CD1c-positive myeloid dendritic cell (primary cell): ENCODE data around the gene PPFIA1.

Experiments
- DNase-seq: peaks from one replicate; pipeline ENCODE4 v3.0.0-alpha.2; 2016; ENCODE audit errors: extremely low spot score

Gene PPFIA1

DNA sequence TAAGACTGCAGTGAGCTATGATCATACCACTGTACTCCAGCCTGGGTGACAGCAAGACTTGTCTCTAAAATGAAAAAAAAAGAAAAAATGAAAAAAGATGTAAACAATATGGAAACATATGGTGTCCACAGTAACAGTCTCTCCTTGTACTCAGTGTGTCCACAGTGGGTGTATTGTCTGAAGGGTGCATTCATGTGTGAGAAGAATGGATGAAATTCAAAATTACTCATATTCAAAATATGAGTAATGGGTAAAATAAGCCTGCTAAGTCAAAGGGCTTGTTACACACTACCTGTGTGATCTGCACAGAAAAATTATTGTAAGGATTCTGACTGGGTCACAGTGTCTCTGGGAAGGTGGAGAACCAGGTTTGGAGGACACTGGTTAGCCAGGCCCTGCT, 26.9 kb downstream of the PPFIA1 start:
- DNase-seq: no peak

DNA sequence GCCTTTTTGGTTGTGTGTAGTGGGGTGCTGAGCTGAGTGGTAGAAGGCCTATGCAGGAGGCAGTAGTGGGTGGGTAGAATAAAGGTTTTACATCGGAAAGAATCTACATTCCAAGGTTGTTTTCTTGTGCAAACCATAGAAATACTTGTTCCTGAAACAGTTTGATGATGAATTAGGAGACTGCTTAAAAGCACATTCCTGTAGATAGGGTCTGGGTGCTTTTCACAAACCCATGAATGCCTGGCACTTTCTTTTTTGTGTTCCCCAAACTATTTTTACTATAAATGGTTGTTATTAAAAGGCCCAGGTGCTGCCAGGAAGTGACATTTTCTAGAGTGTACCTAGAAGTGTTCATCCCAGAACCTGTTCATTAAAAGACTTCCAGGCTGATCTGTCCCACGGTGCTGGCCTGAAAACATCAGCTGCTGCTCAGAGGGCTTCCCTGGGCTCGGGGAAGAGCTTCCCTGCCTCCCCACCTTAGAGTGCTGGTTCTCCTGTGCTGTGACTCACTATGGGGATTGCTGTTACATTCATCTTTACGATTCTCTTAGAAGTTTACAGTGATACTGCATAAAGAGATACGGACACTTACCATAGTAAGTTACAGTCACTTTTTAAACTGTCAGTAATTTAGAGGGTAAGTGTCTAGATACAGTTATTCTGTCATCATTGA, 27.9 kb downstream of the PPFIA1 start:
- no peak for DNase-seq

DNA sequence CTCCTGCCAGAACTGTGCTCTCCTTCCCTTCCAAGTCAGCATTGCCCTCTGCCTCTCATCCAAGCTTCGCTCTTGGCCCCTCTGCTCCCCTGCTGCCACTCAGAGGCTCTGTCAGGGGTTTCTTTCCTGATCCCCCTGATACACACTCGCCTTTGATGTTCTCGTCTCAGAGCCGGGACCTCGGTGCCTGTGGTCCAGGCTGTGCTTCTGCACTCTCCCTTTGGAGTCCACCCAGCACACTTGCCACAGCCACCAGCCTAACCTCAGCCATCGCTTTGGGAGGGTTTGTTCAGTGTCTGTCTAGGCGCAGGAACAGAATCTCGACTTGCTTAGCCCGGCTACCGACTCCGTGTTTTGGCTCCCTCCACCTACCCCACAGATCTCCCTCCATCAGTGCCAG, 29.1 kb downstream of the PPFIA1 start:
- no peak for DNase-seq

DNA sequence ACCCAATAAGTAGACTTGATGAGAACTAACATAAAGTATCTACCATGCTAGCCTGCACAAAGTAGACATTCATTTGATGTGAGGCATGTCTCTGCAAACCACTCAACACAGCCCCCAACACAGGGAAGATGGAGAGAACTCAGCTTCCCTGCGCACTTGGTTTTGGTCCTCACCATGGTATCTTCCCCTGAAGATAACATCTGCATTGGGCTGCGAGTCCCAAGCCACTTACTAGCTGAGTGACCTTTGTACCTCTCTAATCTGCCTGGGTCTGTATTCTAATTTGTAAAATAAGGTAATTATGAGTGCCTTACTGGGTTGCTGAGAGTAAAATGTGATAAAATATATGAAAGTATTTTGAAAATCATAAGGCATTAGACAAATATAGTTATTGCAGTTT, 30.7 kb downstream of the PPFIA1 start:
- DNase-seq: no peak

DNA sequence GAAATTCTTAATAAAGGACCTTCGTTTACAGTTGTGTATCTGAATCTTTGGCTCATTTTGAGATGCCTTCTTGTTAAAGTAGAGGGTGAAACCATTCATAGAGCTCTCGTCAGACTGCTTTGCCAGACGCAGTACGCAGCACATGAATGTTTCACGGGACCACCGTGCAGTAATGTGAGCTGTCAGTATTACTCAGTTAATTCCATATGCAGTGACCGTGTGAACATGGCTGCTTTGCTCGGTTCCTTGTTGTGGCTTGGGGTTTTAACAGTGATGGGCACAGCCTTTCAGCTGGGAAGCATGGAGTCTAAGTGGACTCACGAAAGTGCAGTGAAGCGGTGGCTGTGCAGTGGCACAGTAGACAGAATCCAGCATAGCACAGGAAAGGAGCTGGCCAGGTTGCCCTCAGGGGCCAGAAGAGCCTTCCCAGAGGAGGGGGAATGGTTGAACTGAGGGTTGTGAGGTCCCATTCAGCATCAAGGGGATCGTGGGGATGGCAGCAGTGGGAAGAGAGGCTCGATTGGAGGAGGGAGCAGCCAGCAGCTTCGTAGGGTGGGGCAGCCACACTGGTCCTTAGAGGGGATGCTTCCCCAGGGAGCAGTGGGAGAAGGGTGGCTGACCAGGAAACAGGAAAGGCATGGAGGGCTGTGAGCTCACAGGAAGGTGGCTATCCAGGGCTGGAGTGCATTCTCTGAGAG, 31.4 kb downstream of the PPFIA1 start:
- DNase-seq: no peak

DNA sequence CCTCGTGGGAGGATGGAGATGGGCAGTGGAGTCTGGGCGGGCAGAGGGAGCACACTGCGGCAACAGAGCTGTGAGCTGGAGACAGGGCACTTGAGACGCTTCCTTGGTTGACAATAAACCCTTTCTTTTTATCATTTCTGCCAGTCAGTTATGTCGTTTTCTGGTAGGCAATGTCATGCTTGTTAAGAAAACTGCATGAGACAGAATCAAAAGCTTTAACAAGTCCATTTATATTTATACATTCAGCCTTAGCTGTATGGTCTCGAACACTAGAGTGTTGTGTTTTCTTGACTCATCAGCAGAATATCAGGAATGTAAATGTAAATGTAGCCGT, 31.9 kb downstream of the PPFIA1 start:
- DNase-seq: no peak

DNA sequence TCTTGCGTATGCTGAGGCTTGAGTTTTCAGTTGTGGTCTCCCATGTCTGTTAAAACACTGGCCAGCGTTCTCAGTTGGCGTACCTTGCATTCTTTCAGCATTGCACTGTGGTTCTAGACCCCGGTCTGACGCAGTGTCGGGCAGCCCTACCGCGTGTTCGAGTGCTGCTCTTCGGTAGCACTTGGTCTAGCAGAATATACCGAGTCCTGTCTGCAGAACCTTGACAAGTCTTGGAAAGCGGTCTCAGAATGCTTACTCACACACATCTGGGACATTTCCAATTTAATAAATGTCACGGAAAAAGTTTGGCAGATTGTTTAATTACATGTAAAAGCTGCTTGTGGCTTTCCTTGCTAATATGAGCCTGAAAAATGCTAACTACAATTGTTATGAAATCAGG, 32.6 kb downstream of the PPFIA1 start:
- DNase-seq: no peak

DNA sequence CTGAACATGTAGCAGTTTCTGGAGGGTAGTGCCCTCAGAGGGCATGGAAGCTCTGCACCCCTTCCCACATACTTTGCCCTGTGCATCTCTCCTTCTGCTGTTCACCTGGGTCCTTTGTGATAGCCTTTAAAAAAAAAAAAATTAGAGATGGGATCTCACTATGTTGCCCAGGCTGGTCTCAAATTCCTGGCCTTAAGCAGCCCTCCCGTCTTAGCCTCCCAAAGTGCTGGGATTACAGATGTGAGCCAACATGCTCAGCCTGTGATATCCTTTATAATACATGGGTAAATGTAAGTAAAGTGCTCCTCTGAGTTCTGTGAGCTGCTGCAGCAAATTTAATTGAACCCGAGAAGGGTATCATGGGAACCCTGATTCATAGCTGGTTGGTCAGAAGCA, 33.7 kb downstream of the PPFIA1 start:
- no peak for DNase-seq

DNA sequence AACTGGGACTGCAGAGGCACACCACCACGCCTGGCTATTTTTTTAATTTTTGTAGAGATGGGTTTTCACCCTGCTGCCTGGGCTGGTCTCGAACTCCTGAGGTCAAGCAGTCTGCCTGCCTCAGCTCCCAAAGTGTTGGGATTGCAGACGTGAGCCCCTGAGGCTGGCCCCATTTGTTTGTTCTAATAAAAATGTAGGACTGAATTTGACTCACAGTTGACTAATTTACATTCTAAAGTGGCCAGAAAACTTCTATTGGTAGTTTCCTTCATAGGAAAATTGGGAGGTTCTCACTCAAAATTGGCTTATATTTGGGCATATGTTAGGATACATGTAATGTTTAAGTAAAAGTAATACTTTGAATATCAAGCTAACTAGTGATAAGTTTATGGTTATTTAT, 35.0 kb downstream of the PPFIA1 start:
- no peak for DNase-seq

DNA sequence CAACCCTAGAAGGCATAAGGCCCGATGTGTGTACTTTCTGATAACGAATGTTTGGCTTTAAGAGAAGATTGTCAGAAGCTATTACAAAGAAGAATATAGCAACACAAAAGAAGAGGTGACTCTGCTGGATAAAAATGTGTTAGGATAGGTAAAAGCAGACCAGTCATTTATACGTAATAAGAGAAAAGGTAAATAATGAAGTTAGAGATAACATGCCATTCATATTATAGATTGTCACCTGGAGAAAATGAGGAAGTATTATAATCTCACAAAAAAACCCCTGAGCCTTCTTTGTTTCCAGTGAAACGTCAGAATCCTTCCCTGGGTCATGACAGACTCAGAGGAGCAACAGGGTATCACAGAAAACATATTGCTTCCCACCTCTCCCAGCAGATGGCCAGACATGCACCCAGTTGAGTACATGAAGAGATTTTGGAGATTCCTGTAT, 36.1 kb downstream of the PPFIA1 start:
- DNase-seq: no peak

DNA sequence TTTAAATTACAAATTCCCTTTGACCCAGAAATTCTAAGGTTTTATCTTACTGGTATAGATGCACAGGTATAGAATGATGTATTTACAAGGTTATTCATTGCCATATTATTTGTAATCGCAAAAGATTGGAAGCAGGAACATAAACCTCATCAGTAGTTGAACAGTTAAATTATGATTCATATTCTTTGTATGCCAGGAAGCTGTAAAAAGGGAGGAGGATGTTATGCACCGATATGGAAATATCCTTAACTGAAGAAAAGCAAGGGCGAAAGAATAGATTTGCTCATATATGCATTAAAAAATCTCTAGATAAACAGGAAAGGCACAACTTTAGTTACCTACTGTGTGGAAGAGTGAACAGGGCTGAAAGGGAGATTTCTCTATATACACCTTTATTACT, 36.7 kb downstream of the PPFIA1 start:
- no peak for DNase-seq

DNA sequence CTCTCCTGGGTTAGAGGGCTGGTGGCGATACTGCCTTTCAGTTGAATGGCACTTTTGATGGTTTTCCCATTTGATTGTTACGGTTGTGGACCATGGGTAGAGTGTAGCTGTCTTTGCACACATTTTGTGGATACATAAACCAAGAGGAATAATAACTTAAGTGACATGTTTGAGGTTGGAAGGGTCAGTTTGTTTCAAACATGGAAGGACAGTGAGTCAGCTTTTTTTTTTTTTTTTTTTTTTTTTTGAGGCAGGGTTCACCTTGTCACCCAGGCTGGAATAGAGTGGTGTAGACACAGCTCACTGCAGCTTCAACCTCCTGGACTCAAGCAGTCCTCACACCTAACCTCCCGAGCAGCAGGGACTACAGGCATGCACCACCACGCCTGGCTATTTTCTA, 41.1 kb downstream of the PPFIA1 start:
- no peak for DNase-seq

DNA sequence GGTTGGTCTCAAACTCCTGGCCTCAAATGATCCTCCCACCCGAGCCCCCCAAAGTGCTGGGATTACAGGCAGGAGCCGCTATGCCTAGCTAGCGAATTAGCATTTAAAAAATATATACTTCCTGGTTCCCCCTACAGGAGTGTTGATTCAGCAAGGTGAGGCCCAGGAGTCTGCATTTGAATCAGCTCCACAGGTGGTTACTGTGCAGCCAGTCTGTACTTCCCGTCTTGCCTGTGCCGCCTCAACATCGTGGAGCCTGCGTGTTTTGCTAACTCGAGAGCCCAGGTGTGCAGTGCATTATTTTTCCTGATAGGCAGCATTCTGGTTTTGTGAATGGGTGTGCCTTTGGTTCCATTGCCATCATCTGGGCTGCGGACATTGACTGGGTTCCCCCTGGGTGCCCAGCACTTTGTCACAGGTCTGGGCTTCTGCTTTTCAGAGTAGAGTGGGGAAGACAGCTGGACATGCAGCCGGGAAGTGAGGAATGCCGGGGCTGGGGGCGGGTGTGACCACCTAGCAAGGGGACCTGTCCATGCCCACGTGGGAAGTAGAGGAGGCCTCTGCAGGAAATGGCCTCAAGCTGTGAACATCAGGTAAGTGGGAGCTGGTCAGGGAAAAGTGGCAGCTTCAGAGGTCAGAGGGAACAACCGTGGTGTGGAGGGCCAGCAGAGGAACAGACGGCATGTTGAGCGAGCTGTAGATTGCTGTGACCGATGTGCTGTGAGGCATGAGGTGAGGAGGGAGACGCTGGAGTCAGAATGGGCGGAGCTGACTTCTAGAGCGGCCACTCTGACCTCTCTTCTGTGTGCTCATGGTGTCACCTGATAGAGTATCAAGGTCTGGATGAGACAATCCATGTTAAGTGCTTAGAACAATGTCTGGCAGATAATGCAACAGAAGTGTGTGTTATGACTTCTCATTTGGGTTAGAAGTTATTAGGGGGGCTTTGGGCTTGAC, 42.2 kb downstream of the PPFIA1 start:
- no peak for DNase-seq

DNA sequence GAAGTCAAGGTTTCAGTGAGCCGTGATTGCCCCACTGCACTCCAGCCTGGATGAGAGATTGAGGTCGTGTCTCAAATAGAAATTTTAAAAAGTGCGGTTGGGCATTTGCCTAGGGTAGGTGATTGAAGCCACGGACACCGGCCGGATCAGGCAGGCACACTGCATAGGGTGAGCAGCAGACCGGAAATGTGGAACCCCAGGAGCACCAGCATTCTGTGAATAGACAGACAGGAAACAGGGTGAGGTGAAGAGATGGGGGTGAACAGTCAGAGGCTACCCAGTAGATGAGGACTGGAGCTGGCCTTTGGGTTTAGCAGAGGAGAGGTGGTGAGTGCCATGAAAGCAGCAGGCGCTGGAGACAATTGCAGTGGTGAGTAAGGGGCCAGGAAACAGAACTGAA, 43.5 kb downstream of the PPFIA1 start:
- DNase-seq: no peak

DNA sequence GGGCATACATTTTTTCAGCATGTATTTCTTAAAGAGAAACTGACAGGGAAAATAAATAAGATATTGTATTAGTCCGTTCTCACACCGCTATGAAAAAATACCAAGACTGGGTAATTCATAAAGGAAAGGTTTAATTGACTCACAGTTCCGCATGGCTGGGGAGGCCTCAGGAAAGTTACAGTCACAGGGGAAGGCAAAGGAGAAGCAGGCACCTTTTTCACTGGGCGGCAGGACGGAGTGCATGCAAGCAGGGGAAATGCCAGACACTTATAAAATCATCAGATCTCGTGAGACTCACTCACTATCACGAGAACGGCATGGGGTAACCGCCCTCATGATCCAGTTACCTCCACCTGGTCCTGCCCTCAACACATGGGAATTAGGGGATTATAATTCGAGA, 44.2 kb downstream of the PPFIA1 start:
- peak; percentile 88 for DNase-seq

DNA sequence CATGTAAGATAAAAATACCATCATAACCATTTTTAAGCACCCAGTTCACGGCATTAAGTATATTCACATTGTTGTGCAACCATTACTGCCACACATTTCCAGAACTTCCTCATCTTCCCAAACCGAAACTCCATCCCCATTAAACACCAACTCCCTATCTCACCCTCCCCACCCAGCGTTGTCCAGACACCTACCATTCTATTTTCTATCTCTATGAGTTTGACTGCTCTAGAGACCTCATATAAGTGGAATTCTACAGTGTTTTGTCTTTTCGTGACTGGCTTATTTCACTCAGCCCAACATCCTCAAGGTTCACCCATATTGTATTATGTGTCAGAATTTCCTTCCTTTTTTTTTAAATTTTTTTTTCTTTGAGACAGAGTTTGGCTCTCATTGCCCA, 45.2 kb downstream of the PPFIA1 start:
- DNase-seq: peak; percentile 83

DNA sequence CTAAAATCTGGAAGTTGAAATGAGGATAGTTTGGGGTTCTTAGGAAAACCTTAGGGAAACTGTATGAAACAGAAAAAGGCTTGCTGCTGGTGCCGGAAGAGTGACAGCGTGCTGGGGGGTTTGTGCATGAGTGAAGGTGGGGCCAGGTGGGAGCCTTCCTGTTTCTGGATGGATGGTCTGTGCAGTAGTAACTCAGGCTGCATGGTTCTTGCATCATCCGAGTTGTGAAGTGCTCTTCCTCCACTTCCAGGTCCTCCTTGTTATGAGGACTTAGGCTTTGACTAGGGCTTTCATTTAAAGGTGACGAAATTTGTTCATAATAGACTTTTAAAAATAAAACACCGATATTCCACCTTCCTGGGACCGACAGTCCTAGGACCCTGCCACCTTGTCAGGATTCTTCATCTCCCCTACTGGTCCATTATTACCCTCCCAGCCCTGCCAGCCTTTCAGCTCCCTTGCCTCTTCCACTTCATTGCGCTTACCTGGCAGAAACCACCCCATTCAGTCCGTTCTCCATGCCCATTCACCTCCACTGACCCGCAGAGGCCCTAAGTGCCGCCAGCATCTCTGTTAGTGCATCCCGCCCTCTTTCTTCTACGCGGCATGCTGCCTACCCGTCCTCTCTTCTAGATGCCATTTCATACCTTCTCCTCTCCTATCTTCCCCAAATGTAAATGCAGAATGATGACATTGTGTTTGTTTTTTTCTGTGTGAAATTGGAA, 47.3 kb downstream of the PPFIA1 start:
- DNase-seq: peak; percentile 37

DNA sequence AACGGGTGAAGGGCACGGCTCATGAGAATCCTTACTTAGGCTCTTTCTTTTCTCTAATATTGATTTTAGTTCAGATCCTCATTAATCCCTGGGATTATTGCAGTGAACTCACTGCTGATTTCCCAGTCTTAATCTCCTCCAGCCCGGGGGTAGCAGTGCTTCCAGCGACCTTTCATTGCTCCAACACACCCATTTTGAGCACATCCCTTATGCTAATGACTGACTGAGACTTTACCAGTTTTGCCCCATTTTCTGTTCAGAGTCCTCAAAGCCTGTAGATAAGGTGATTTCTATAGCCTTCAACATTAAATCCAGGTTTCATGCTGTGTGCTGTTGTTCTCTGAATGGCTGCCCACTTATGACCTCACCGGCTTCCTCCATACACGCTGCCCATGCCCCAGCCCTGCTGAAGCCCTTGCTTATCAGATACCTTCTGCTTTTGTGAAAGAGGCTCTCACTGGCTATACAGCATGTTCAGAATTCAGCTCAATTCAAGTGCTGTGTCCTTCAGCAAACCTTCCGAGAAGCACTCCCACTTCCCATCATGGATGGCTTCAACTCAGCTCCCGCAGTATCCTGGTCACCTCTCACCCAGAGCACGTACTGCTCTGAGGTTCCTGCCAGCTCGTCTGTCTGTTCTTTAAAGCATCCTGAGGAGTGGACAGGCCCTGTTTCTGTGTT, 49.0 kb downstream of the PPFIA1 start:
- peak; percentile 46 for DNase-seq

DNA sequence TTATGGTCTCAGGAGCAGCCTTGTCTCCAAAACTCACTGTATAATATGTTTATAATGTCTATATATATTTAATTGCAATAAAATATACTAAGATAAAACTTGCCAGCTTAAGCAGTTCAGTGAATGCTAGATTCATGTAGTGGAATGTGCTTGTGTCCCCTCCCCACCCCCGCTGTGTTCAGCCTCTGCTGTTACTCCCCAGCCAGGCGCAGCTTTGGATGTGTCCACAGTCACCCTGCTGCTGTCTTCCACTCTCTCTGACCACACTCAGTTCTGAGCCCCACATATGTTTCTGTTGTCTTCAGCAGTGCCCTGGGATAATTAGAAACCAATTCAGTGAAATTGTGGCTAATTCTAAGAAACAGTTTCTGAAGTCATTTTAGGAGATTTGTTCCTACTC, 52.2 kb downstream of the PPFIA1 start:
- no peak for DNase-seq

DNA sequence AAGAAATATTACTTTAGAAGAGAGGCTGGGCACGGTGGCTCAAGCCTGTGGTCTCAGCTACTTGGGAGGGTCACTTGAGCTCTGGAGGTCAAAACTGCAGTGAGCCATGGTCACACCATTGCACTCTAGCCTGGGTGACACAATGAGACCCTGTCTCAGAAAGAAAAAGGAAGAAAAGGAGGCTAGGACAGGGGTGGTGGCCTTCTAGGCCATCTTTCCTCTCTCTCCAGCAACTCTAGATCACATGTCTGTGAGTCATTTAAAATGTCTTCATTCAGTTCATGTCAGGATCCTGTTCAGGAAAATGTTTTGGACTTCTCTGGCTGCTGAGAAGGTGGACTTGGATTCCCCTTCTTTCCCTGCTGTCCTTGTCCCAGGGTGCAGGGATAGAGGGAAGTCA, 53.3 kb downstream of the PPFIA1 start:
- peak; percentile 75 for DNase-seq

DNA sequence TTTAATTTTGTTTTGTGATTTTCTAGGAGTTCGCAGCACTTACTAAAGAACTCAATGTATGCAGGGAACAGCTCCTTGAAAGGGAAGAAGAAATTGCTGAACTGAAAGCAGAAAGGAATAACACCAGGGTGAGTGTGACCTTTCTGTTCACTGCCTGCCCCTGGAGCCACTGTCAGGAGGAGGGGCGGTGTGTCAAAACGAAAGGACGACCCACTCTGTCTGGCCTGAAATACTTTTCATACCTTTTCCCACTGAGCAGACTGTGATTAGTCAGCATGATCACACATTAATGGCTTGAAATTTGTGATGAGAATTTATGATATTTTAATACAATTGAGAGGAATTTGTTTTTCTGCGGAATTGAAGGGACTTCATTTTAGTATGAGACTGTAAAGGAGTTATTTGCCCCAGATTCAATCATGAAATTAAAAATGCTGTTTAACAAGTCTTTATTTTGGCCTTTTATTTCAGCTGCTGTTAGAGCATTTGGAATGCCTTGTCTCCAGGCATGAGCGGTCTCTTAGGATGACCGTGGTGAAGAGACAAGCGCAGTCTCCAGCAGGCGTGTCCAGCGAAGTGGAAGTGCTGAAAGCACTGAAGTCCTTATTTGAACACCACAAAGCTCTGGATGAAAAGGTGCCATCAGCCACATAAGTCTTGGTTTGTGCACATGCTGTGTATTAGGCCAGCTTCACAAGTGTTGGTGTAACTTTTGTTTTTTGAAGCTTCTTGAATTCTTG, 54.1 kb downstream of the PPFIA1 start:
- DNase-seq: peak; percentile 77
